ENCODE results near the gene SH3YL1.

DNA sequence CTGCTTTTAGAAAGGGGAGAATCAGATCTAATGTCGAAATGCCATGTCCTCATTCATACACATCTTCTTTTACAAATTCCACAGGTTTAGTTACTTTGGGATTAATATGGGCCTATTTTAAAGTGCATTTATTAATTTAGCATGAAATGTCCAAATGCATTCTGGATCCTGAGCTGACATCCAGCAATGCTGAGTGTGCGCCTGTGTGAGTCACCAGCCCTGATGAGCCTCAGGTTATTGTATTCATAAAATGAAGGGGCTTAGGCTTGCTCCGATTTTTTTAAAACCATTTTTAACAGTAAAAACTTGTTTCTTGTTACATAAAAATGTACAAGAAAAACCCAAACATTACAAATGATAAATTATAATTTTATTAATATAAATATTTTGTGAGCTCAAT is 94.1 kb downstream of the SH3YL1 start:
- TF ChIP-seq POLR2AphosphoS5 (IDR thresholded peaks at IDR 0.05; ENCODE audit: borderline replicate concordance, low read depth, low read length): no peak
- TF ChIP-seq EZH2 (IDR thresholded peaks at IDR 0.05): no peak
- TF ChIP-seq FOXP2 (optimal IDR thresholded peaks at IDR 0.05; ENCODE audit: control extremely low read depth, extremely low read length, insufficient read depth): no peak
